Keratinocyte (primary cell): Measurements from ENCODE around the gene SDR42E2. TPM values are rescaled to one million over a fixed set of nuclear protein-coding genes. Genes with fewer than 3 reads are reported as not detected.

ENCODE experiments used
- DNase-seq: peaks from one replicate; pipeline ENCODE4 v3.0.0-alpha.2; 2011; ENCODE audit warnings: low read depth, missing footprints, low spot score
- FAIRE-seq: peaks from 2 replicates; lab custom pipeline; 2011; peaks lifted over from hg19 to GRCh38; lab: Jason Lieb, UNC
- H2AFZ ChIP-seq: 2 replicates; pipeline ENCODE4 v1.6.0; 2012; ENCODE audit warnings: low read length, control low read depth, inconsistent platforms; ENCODE audit not compliant: control insufficient read depth
- H3K27ac ChIP-seq: 2 replicates; pipeline ENCODE4 v1.5.1; 2011; ENCODE audit warnings: low read length; ENCODE audit not compliant: control insufficient read depth, insufficient read depth
- H3K27me3 ChIP-seq: 3 replicates; pipeline ENCODE4 v1.6.0; 2011; ENCODE audit warnings: low read length; ENCODE audit not compliant: control insufficient read depth, insufficient read depth; ENCODE audit errors: extremely low read depth
- H3K36me3 ChIP-seq, 2 experiments: 2 replicates in 1 of 2; 3 replicates in 1 of 2; pipeline ENCODE4 v1.5.1; 2011; ENCODE audit warnings: low read length in 2 of 2, mild to moderate bottlenecking in 1 of 2; ENCODE audit not compliant: control insufficient read depth in 2 of 2, insufficient read depth in 2 of 2; ENCODE audit errors: extremely low read depth in 1 of 2
- H3K4me1 ChIP-seq: 3 replicates; pipeline ENCODE4 v1.5.1; 2011; ENCODE audit warnings: low read length; ENCODE audit not compliant: control insufficient read depth, insufficient read depth; ENCODE audit errors: extremely low read depth
- H3K4me2 ChIP-seq: 3 replicates; pipeline ENCODE4 v1.6.0; 2011; ENCODE audit warnings: low read depth, low read length; ENCODE audit not compliant: control insufficient read depth, insufficient read depth; ENCODE audit errors: extremely low read depth
- H3K4me3 ChIP-seq, 3 experiments: fragments of 200-600 bp in 1 of 3; sonication (generic) in 1 of 3; 2 replicates in 2 of 3; 3 replicates in 1 of 3; pipeline ENCODE4 v1.5.1; 2011 to 2016; ENCODE audit warnings: low read length in 3 of 3, mild to moderate bottlenecking in 3 of 3, control low read depth in 2 of 3, inconsistent platforms in 1 of 3, low read depth in 1 of 3, mixed read lengths in 1 of 3, mixed run types in 1 of 3, moderate library complexity in 1 of 3; ENCODE audit not compliant: control insufficient read depth in 2 of 3, insufficient read depth in 2 of 3; ENCODE audit errors: extremely low read depth in 1 of 3
- H3K79me2 ChIP-seq: 2 replicates; pipeline ENCODE4 v1.6.0; 2012; ENCODE audit warnings: low read length; ENCODE audit not compliant: control insufficient read depth, insufficient read depth
- H3K9ac ChIP-seq: 3 replicates; pipeline ENCODE4 v1.6.0; 2011; ENCODE audit warnings: low read length; ENCODE audit not compliant: control insufficient read depth, insufficient read depth; ENCODE audit errors: extremely low read depth
- H3K9me1 ChIP-seq: 3 replicates; pipeline ENCODE4 v1.6.0; 2011; ENCODE audit warnings: low read length; ENCODE audit not compliant: control insufficient read depth, insufficient read depth; ENCODE audit errors: extremely low read depth
- H3K9me3 ChIP-seq: 2 replicates; pipeline ENCODE4 v1.5.1; 2012; ENCODE audit warnings: low read depth, low read length; ENCODE audit not compliant: control insufficient read depth
- H4K20me1 ChIP-seq: 3 replicates; pipeline ENCODE4 v1.6.0; 2011; ENCODE audit warnings: low read length; ENCODE audit not compliant: control insufficient read depth, insufficient read depth; ENCODE audit errors: extremely low read depth
- CTCF ChIP-seq, 3 experiments: IDR thresholded peaks in 1 of 3; conservative IDR thresholded peaks in 1 of 3; optimal IDR thresholded peaks in 1 of 3; 2 replicates in 2 of 3; 3 replicates in 1 of 3; pipeline versions ENCODE3 to v1.5.1; 2011; ENCODE audit warnings: low read length in 3 of 3, mild to moderate bottlenecking in 3 of 3, moderate library complexity in 2 of 3, control low read depth in 1 of 3, inconsistent platforms in 1 of 3; ENCODE audit not compliant: insufficient read depth in 2 of 3; ENCODE audit errors: extremely low read depth in 1 of 3
- EZH2 ChIP-seq: IDR thresholded peaks from one replicate; pipeline ENCODE4 v1.6.1; 2012; ENCODE audit warnings: inconsistent platforms, mild to moderate bottlenecking, low read length, moderate library complexity
- dilution Hi-C: fragments of 300-500 bp; cut with MboI; formaldehyde crosslinking; loops from one replicate; pipeline ENCODE4 v1.7.0; 2020; ENCODE audit warnings: low sequenced_read_pairs; ENCODE audit not compliant: extremely low pct_ligation_motif_present
- polyA plus RNA-seq, 5 experiments: library from polyadenylated mRNA; depleted of rRNA in 3 of 5; stranded (reverse) in 3 of 5; stranded (forward) in 1 of 5; unstranded in 1 of 5; fragments of >200 nt; gene quantifications; 1 replicate in 1 of 5; 2 replicates in 3 of 5; 3 replicates in 1 of 5; pipeline versions ENCODE4 v1.2.1 to v1.2.3, GENCODE V29; 2011 to 2012; ENCODE audit warnings: missing spikeins in 2 of 5, low read depth in 1 of 5, low replicate concordance in 1 of 5

Gene SDR42E2
- polyA plus RNA-seq, 1 donor (not counting 4 experiments of a cell fraction or from before 2014, with no cell fraction given): not detected

GRCh38 chr16:22217890-22218730, 55.8 kb downstream of the SDR42E2 start:
- peaks cover 3 to 4% of the 10 kb centered on the region in 2 experiments for H3K36me3 ChIP-seq
- no peak for FAIRE-seq
- peaks cover 27% of the 10 kb centered on the region for H3K79me2 ChIP-seq
- no peaks in the 10 kb centered on the region for H3K9me3 ChIP-seq
- no peaks in the 10 kb centered on the region for H4K20me1 ChIP-seq
- peaks cover 2% of the 10 kb centered on the region for H3K9me1 ChIP-seq
- no peak overlapping the region for H2AFZ ChIP-seq
- no peak overlapping the region for H3K9ac ChIP-seq
- H3K4me2 ChIP-seq: no peak overlapping the region
- no peak for DNase-seq
- H3K27ac ChIP-seq: peak overlapping the region; percentile 3
- H3K27me3 ChIP-seq: no peaks in the 10 kb centered on the region
- no peaks in the 10 kb centered on the region for H3K4me1 ChIP-seq
- TF ChIP-seq CTCF (optimal IDR thresholded peaks at IDR 0.05 in 1 of 3, IDR thresholded peaks at IDR 0.05 in 1 of 3, conservative IDR thresholded peaks at IDR 0.05 in 1 of 3; ENCODE audit: extremely low read depth in 1 of 3, insufficient read depth in 2 of 3, low read length in 3 of 3): no peak
- no peak for TF ChIP-seq EZH2
- dilution Hi-C loops: no loop called here
- H3K4me3 ChIP-seq: no peak overlapping the region

DNA sequence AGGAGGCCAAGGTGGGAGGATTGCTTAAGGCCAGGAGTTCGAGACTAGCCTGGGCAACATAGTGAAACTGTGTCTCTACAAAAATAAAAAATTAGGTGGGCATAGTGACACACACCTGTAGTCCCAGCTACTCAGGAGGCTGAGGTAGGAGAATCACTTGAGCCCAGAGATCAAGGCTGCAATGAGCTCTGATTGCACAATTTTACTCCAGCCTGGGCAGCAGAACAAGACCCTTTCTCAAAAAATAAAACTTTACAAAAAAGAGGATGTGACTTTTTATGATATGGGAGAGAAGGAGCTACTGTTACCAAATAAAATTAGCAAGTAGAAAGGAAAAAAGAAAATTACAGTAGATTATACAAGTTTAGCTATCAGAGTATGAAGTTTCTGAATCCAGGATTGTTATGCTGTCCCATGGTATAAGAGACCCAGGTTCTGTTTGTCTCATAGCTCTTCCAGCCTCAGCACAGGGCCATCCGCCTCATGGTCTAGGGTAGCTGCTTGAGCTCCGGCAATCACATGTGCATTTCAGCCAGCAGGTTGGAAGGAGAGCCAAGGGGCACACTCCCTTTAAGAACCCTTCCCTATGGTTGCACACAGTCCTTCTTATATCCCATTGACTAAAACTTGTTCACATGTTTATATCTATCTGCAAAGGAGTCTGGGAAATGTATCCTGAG, 57.2 kb downstream of the SDR42E2 start:
- peaks cover 2 to 3% of the 10 kb centered on the region in 2 experiments for H3K36me3 ChIP-seq
- no peak overlapping the region for H3K27ac ChIP-seq
- H3K79me2 ChIP-seq: peaks cover 21% of the 10 kb centered on the region
- dilution Hi-C loops: no loop called here
- no peaks in the 10 kb centered on the region for H3K27me3 ChIP-seq
- H3K4me1 ChIP-seq: no peaks in the 10 kb centered on the region
- no peak overlapping the region for H2AFZ ChIP-seq
- H3K9me1 ChIP-seq: no peaks in the 10 kb centered on the region
- no peak overlapping the region for H3K4me3 ChIP-seq
- H3K9ac ChIP-seq: no peak overlapping the region
- no peak overlapping the region for H3K4me2 ChIP-seq
- no peak for DNase-seq
- H4K20me1 ChIP-seq: no peaks in the 10 kb centered on the region
- TF ChIP-seq EZH2: no peak
- no peak for TF ChIP-seq CTCF (optimal IDR thresholded peaks at IDR 0.05 in 1 of 3, IDR thresholded peaks at IDR 0.05 in 1 of 3, conservative IDR thresholded peaks at IDR 0.05 in 1 of 3; ENCODE audit: extremely low read depth in 1 of 3, insufficient read depth in 2 of 3, low read length in 3 of 3)
- FAIRE-seq: no peak
- no peaks in the 10 kb centered on the region for H3K9me3 ChIP-seq
